HG02870 (cell line): ENCODE data around the gene PRKCG.

Experiments
- ATAC-seq: cut with Tn5 transposase; IDR thresholded peaks from one replicate; pipeline ENCODE4 v1.9.1; 2021; ENCODE audit warnings: mild to moderate bottlenecking, moderate library complexity; ENCODE audit not compliant: unreplicated experiment

The PRKCG gene

DNA sequence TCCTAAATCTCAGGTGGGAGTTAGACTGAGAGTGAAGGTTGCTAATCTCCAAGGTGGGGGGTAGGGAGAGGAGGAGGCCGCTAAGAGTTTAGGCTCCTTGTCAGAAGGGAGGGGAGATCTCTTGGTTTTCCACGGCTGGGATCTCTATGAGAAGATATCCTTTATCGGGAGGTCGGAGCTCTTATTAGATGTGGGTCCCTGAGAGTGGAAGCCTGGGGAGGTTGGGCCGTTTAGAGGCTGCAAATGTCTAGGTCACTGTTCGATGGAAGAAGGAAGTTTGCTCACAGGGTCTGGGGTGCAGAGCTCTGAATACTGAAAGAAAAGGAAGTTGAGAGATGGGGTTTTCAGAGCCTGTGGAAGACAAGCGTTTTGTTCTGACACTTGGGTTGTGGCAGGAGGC lies 10.5 kb upstream of the PRKCG start:
- no peak for ATAC-seq

- ATAC-seq: no peak
Observed at GRCh38 chr19:53872762-53873161, 9.2 kb upstream of the PRKCG start.

- ATAC-seq: no peak
Observed at GRCh38 chr19:53873773-53874605, 8.0 kb upstream of the PRKCG start.

GRCh38 chr19:53874606-53874990 lies 7.4 kb upstream of the PRKCG start:
- no peak for ATAC-seq

GRCh38 chr19:53875602-53876325 lies 6.2 kb upstream of the PRKCG start:
- ATAC-seq: no peak

- ATAC-seq: no peak
Observed at GRCh38 chr19:53876651-53877224, 5.3 kb upstream of the PRKCG start.

- no peak for ATAC-seq
Observed at GRCh38 chr19:53877361-53877766, 4.6 kb upstream of the PRKCG start.

DNA sequence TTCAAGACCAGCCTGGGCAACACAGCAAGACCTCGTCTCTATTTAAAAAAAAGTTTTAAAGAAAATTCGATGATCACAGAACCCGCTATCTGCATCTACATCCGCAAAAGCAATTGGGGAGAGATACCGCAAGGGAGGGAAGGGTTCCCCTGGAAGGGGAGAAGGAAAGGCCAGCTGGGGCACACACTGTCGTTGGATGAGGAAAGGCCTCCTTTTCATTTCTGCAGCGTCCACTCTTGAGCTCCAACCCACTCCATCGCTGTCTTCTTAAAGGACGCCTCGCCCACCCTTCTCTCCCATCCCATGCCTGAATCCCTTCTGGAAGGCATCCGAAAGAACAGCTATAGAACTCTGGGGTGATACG lies 3.2 kb upstream of the PRKCG start:
- no peak for ATAC-seq

DNA sequence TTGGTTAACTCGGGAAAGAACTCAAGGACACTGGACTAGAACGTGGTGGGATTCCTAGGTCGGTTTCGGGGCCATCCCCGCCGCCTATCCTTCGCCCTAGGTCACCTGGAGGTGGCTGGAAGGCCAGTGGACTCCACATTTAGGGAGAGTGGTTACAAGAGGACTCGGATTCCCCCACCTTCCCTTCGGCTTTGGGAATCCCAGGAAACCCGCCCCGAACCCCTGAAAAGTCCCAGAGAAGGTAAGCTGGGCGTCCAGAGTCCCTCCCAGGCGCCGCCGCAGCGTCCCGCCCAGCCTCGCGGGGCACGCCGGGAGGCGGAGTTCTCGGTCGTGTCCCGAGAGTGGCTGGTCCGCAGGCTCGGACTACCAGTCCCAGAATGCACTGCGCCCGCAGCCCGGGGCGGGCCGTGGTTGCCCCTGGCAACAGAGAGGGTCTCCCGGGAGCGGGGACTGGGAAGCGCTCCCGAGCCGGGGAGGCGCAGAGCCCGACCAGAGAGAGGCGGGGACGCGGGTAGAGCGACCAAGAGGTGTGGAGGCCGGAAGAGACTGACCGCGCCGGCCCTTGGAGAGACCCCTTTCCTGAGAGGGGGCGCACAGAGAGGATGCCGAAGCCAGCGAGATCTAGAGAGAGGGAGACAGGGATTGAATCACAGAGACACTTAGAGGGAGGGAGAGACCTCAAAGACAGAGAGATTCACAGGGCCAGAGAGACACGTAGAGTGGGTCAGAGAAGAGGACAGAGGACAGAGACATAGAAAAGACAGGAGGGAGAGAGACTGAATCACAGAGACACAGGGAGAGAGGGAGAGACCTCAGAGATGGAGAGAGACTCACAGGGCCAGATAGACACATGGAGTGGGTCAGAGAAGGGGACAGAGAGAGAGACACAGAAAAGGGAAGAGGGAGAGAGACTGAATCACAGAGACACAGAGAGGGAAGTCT lies 2.6 kb upstream of the PRKCG start:
- peak; percentile 53 for ATAC-seq

GRCh38 chr19:53880711-53881481 lies 1.1 kb upstream of the PRKCG start:
- ATAC-seq: no peak

DNA sequence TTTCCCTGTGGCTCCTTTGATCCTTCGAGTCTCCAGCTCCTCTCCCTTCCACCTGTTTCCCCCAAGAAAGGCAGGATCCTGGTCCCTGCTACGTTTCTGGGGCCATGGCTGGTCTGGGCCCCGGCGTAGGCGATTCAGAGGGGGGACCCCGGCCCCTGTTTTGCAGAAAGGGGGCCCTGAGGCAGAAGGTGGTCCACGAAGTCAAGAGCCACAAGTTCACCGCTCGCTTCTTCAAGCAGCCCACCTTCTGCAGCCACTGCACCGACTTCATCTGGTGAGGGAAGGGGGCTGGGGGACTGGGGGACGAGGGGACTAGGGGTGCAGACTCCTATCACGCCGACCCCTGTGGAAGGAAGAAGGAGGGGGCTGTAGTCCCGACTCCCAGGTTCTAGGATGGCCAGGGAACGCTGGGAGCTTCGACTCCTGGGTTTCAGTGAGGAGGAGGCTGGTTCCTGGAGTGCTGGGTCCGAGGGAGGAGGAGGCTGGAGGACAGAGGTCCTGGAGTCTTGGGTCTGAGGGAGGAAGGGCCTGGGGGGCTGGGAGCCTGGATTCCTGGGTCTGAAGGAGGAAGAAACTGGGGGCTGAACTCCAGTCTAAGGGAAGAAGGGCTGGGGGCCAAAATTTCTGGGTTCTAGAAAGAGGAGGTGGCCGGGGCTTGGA lies 524 bp downstream of the PRKCG start:
- no peak for ATAC-seq

- no peak for ATAC-seq
Observed at GRCh38 chr19:53883231-53883661, 1.2 kb downstream of the PRKCG start.

DNA sequence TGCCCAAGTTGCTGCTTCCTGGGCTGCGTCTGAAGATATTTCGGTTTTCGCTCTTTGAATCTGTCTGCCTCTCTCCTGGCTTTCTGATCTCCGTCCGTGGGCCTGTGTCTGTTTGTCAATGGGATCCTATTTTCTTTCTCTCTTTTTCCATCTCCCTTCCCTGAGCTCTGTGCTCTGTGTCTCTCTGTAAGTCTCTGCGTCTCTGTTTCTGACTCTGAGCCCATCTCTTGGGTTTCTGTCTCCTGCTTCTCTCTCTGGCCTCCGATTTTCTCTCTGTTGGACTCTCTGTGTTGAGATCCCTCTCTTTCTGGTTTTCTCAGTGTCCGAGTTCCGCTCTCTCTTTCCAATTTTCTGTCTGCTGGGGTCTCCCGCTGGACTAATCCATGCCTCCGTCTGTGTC lies 1.7 kb downstream of the PRKCG start:
- no peak for ATAC-seq

DNA sequence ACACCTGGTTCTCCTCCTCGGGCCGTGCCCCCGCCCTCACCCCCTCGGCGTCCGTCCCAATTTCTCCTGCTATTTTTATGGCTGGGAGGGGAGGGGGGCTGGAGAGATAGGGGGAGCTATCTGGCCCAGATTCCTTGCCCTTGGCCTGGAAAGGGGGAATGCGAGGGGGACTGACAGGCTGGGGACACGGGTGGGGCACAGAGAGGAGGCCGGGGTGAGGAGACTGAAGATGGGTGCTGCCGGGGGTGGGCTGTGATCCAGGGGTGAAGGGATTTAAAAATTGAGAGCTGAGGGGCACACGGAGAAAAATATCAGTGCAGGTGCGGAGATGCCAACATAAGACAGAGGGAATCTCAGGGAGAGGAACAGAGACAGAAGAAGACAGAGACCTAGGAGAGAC lies 2.3 kb downstream of the PRKCG start:
- ATAC-seq: no peak

DNA sequence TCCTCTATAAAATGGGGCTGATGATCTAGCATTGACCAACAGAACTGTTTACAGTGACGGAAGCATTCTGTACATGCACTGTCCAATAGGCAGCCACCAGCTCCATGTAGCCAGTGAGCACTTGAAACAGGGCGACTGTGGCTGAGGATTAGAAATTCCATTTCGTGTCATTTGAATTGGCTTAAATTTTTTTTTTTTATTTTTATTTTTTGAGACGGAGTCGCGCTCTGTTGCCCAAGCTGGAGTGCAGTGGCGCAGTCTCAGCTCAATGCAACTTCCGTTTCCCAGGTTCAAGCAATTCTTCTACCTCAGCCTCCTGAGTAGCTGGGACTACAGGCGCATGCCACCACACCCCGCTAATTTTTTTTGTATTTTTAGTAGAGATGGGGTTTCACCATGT lies 3.0 kb downstream of the PRKCG start:
- no peak for ATAC-seq

DNA sequence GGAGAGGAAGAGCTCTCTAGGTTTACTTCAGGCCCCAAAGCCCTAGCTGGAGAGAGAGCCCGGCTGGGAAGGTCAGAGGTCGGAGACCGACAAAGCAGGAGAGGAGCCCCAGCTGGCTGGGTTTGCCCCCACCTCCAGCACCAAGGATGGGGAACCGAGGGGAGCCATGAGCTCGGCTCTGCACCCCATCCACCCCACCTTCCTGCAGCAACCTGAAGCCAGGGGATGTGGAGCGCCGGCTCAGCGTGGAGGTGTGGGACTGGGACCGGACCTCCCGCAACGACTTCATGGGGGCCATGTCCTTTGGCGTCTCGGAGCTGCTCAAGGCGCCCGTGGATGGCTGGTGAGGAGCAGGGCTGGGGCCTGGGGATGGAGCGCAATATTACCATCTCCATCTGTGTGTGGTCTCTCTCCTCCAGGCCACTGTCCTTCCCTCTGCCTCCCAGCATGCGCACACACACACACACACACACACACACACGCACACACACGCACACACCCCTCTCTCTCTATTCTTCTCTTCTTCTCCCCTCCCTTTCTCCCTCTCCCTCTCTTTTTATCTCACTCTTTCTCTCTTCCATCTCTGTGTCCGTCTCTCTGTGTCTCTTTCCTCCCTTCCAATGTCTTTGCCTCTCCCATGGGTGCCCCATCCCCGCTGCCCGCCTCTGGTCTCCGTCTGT lies 10.4 kb downstream of the PRKCG start:
- ATAC-seq: no peak

DNA sequence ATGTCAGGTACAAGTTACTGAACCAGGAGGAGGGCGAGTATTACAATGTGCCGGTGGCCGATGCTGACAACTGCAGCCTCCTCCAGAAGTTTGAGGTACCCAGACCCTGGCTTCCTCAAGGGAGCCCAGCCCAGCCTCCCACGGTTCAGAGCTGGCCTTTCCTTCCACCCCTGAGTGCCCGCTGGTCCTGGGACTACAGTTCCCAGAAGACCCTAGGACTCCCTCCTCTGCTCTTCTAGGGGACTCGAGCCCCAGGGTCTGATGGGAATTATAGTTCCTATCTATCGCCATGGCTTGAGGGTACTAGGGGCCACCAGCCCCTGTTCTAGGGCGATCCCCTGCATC lies 11.0 kb downstream of the PRKCG start:
- no peak for ATAC-seq

- no peak for ATAC-seq
Observed at GRCh38 chr19:53894707-53895106, 12.7 kb downstream of the PRKCG start.

DNA sequence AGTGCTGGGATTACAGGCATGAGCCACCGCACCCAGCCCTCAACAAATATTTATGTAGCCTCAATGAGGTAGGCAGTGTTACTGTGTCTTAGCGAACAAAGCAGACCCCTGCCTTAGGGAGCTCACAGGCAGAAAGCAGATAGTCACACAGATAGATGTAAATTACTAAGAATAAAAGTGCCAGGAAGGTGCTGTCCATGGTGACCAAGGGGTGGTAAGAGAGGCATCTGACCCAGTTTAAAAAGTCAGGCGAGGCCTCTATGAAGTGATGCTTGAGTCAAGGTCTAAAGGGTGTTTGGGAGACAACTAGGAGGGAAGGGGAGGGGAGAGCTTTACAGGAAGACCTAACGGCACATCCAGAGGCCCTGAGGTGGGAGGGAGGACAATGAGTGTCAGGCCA lies 14.7 kb downstream of the PRKCG start:
- no peak for ATAC-seq
